Loucy (cell line): Measurements from ENCODE around the gene UBE2L6.

Experiments used
- H2AFZ ChIP-seq: fragments of 200-600 bp; sonication (generic); 2 replicates; pipeline ENCODE4 v1.6.0; 2016; ENCODE audit warnings: antibody characterized with exemption, mild to moderate bottlenecking, low read length, moderate library complexity
- H3F3A ChIP-seq: fragments of 200-600 bp; 2 replicates; pipeline ENCODE4 v1.6.0; 2016; ENCODE audit warnings: antibody characterized with exemption, low read depth, mild to moderate bottlenecking
- H3K27me3 ChIP-seq: fragments of 200-600 bp; sonication (generic); 2 replicates; pipeline ENCODE4 v1.6.1; 2014; ENCODE audit warnings: low read length, mild to moderate bottlenecking; ENCODE audit not compliant: insufficient read depth, poor library complexity, severe bottlenecking
- H3K36me3 ChIP-seq: fragments of 200-600 bp; sonication (generic); 2 replicates; pipeline ENCODE4 v1.6.1; 2016; ENCODE audit warnings: low read length; ENCODE audit not compliant: insufficient read depth
- H3K4me1 ChIP-seq: fragments of 200-600 bp; sonication (generic); 2 replicates; pipeline ENCODE4 v1.5.1; 2014; ENCODE audit warnings: low read length, mild to moderate bottlenecking; ENCODE audit not compliant: insufficient read depth, poor library complexity, severe bottlenecking
- H3K4me2 ChIP-seq: fragments of 200-600 bp; sonication (generic); 2 replicates; pipeline ENCODE4 v1.6.0; 2014; ENCODE audit warnings: antibody characterized with exemption, low read length, low read depth, mild to moderate bottlenecking; ENCODE audit not compliant: poor library complexity, severe bottlenecking
- H3K4me3 ChIP-seq: fragments of 200-600 bp; sonication (generic); 2 replicates; pipeline ENCODE4 v1.5.1; 2014; ENCODE audit warnings: low read length, mild to moderate bottlenecking, mixed read lengths; ENCODE audit not compliant: poor library complexity, severe bottlenecking
- H3K79me2 ChIP-seq: fragments of 200-600 bp; sonication (generic); 2 replicates; pipeline ENCODE4 v1.6.1; 2014; ENCODE audit warnings: low read length; ENCODE audit not compliant: insufficient read depth
- H3K9ac ChIP-seq: fragments of 200-600 bp; sonication (generic); 2 replicates; pipeline ENCODE4 v1.6.0; 2014; ENCODE audit warnings: mild to moderate bottlenecking, low read depth, low read length, moderate library complexity; ENCODE audit not compliant: poor library complexity, severe bottlenecking
- H3K9me2 ChIP-seq: fragments of 200-600 bp; sonication (generic); replicated peaks from 2 replicates; pipeline ENCODE4 v1.6.1; 2016; ENCODE audit warnings: low read depth, low read length, mixed read lengths
- H3K9me3 ChIP-seq: fragments of 200-600 bp; sonication (generic); 2 replicates; pipeline ENCODE4 v1.6.1; 2014; ENCODE audit warnings: mild to moderate bottlenecking, antibody characterized with exemption, low read length, low read depth; ENCODE audit not compliant: insufficient read depth
- H4K20me1 ChIP-seq: fragments of 200-600 bp; sonication (generic); 2 replicates; pipeline ENCODE4 v1.6.0; 2014; ENCODE audit warnings: antibody characterized with exemption, low read length, mild to moderate bottlenecking; ENCODE audit not compliant: insufficient read depth, poor library complexity, severe bottlenecking
- EZH2phosphoT487 ChIP-seq: fragments of 200-600 bp; IDR thresholded peaks from 2 replicates; pipeline ENCODE4 v1.6.1; 2018; ENCODE audit warnings: antibody characterized with exemption, mild to moderate bottlenecking, moderate library complexity, borderline replicate concordance
- TF ChIP-seq, protein P1 (sequence below): fragments of 200-600 bp; sonication (generic); conservative IDR thresholded peaks from 2 replicates; pipeline ENCODE4 v1.5.1; 2014; ENCODE audit warnings: mild to moderate bottlenecking, antibody characterized with exemption, low read length

Gene UBE2L6

DNA sequence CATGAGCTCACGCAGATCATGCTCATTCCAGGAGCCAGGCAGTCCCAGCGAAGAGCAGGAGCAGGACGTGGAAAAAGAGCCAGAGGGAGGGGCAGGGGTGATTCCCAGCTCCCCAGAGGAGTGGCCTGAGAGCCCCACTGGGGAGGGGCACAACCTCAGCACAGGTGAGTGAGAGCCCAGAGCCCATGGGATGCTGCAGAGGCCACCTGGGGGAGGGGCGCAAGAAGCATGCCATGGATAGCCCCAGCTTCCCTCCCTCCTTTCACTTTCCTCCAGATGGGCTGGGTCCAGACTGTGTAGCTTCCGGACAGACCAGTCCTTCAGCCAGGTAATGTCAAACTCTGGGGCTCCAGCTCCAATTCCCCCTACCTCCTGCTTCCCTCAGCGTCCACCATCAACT is 23.9 kb downstream of the UBE2L6 start:
- Histone ChIP-seq H3K79me2 (no peaks in the 10 kb centered on the region), H2AFZ (no peak overlapping the region), H3K9ac (no peak overlapping the region), H3K36me3 (peaks cover 11% of the 10 kb centered on the region; the same call in 1 of the 2 replicates), H4K20me1 (no peaks in the 10 kb centered on the region), H3K9me2 (no peaks in the 10 kb centered on the region), H3F3A (no peaks in the 10 kb centered on the region), H3K4me1 (no peaks in the 10 kb centered on the region), H3K4me3 (no peak overlapping the region), H3K9me3 (no peaks in the 10 kb centered on the region), H3K4me2 (no peak overlapping the region), H3K27me3 (no peaks in the 10 kb centered on the region)
- TF ChIP-seq, protein P1, sequence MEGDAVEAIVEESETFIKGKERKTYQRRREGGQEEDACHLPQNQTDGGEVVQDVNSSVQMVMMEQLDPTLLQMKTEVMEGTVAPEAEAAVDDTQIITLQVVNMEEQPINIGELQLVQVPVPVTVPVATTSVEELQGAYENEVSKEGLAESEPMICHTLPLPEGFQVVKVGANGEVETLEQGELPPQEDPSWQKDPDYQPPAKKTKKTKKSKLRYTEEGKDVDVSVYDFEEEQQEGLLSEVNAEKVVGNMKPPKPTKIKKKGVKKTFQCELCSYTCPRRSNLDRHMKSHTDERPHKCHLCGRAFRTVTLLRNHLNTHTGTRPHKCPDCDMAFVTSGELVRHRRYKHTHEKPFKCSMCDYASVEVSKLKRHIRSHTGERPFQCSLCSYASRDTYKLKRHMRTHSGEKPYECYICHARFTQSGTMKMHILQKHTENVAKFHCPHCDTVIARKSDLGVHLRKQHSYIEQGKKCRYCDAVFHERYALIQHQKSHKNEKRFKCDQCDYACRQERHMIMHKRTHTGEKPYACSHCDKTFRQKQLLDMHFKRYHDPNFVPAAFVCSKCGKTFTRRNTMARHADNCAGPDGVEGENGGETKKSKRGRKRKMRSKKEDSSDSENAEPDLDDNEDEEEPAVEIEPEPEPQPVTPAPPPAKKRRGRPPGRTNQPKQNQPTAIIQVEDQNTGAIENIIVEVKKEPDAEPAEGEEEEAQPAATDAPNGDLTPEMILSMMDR, result no peak
- TF ChIP-seq EZH2phosphoT487, result no peak

DNA sequence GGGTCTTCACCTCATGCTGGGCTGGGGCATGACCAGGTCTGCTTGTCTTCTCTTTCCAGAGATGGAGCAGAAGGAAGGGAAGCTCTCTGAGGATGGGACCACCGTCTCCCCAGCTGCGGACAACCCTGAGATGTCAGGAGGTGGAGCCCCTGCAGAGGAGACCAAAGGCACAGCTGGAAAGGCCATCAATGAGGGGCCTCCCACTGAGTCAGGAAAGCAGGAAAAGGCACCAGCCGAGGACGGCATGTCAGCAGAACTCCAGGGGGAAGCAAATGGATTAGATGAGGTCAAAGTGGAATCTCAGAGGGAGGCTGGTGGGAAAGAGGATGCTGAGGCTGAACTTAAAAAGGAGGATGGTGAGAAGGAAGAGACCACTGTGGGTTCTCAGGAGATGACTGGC is 24.9 kb downstream of the UBE2L6 start:
- Histone ChIP-seq H3K9me3 (no peaks in the 10 kb centered on the region), H3K4me2 (no peak overlapping the region), H4K20me1 (no peaks in the 10 kb centered on the region), H3K79me2 (no peaks in the 10 kb centered on the region), H3K9ac (no peak overlapping the region), H3K4me1 (no peaks in the 10 kb centered on the region), H2AFZ (no peak overlapping the region), H3F3A (no peaks in the 10 kb centered on the region), H3K4me3 (no peak overlapping the region), H3K9me2 (no peaks in the 10 kb centered on the region), H3K27me3 (no peaks in the 10 kb centered on the region), H3K36me3 (peaks cover 5% of the 10 kb centered on the region; the same call in 1 of the 2 replicates)
- no peak for TF ChIP-seq EZH2phosphoT487
- TF ChIP-seq, protein P1, result no peak

- no peaks in the 10 kb centered on the region for H3K27me3 ChIP-seq
- no peak overlapping the region for H3K4me2 ChIP-seq
- TF ChIP-seq, protein P1, result no peak
- TF ChIP-seq EZH2phosphoT487, result no peak
- H3K79me2 ChIP-seq, result no peaks in the 10 kb centered on the region
- no peaks in the 10 kb centered on the region for H3K4me1 ChIP-seq
- H3K9me2 ChIP-seq, result no peaks in the 10 kb centered on the region
- no peak overlapping the region for H3K9ac ChIP-seq
- H3K9me3 ChIP-seq, result no peaks in the 10 kb centered on the region
- H3F3A ChIP-seq, result no peaks in the 10 kb centered on the region
- H3K36me3 ChIP-seq, result no peaks in the 10 kb centered on the region
- no peaks in the 10 kb centered on the region for H4K20me1 ChIP-seq
- H3K4me3 ChIP-seq, result no peak overlapping the region
- no peak overlapping the region for H2AFZ ChIP-seq
Measured at GRCh38 chr11:57541169-57541568, 26.3 kb downstream of the UBE2L6 start.
